Measurements from ENCODE around the gene PREB. TPM values are rescaled to one million over a fixed set of nuclear protein-coding genes. Genes with fewer than 3 reads are reported as not detected.

PREB gene
- total and polyA plus RNA-seq, 2 donors (not counting 3 experiments of a cell fraction or from before 2014, with no cell fraction given) = 47.2 to 73.3 TPM

GRCh38 chr2:27093430-27094352, 40.7 kb downstream of the PREB start:
- no peak for TF ChIP-seq POLR2A (IDR thresholded peaks at IDR 0.05; ENCODE audit: low read depth, low read length)
- no peak for TF ChIP-seq FOS (IDR thresholded peaks at IDR 0.05; ENCODE audit: borderline replicate concordance, insufficient read depth, low read length)
- TF ChIP-seq, protein P1, sequence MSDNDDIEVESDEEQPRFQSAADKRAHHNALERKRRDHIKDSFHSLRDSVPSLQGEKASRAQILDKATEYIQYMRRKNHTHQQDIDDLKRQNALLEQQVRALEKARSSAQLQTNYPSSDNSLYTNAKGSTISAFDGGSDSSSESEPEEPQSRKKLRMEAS (IDR thresholded peaks at IDR 0.05; ENCODE audit: insufficient read depth, insufficient read length) = no peak
- TF ChIP-seq JUN (IDR thresholded peaks at IDR 0.05; ENCODE audit: borderline replicate concordance, insufficient read depth, insufficient read length, low read depth) = no peak
- TF ChIP-seq, protein P2, sequence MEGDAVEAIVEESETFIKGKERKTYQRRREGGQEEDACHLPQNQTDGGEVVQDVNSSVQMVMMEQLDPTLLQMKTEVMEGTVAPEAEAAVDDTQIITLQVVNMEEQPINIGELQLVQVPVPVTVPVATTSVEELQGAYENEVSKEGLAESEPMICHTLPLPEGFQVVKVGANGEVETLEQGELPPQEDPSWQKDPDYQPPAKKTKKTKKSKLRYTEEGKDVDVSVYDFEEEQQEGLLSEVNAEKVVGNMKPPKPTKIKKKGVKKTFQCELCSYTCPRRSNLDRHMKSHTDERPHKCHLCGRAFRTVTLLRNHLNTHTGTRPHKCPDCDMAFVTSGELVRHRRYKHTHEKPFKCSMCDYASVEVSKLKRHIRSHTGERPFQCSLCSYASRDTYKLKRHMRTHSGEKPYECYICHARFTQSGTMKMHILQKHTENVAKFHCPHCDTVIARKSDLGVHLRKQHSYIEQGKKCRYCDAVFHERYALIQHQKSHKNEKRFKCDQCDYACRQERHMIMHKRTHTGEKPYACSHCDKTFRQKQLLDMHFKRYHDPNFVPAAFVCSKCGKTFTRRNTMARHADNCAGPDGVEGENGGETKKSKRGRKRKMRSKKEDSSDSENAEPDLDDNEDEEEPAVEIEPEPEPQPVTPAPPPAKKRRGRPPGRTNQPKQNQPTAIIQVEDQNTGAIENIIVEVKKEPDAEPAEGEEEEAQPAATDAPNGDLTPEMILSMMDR (IDR thresholded peaks at IDR 0.05; ENCODE audit: extremely low read depth in 1 of 2, insufficient read depth in 1 of 2, low read depth in 1 of 2, low read length in 2 of 2) = no peak
- no peak for TF ChIP-seq MYC (IDR thresholded peaks at IDR 0.05; ENCODE audit: low read depth, low read length)
- TF ChIP-seq GATA2 (IDR thresholded peaks at IDR 0.05; ENCODE audit: insufficient read depth, insufficient read length, low read depth, low read length) = no peak
- no peak for TF ChIP-seq EZH2 (IDR thresholded peaks at IDR 0.05; ENCODE audit: borderline replicate concordance, low read depth, low read length, severe bottlenecking)
- no peak for FAIRE-seq
- BruUV-seq (replicated peaks) = no TSS peak
- no peaks in the 10 kb centered on the region for H3K27me3 ChIP-seq (ENCODE audit: control insufficient read depth in 2 of 2, insufficient read depth in 2 of 2, low read length in 2 of 2)
- no peak overlapping the region for H2AFZ ChIP-seq (ENCODE audit: low read depth, low read length)
- ChIA-PET POLR2A (interaction anchor here (0.6 kb wide), 1 partner anchor 155 kb away, joined by 3 read pairs; no protein-coding TSS in a partner anchor), CTCF (interaction anchor here (1.0 to 1.7 kb wide), 3 partner anchors 98 to 248 kb away, joined by 3 to 5 read pairs (median 4); no protein-coding TSS in a partner anchor)
- no peak for DNase-seq (ENCODE audit: low read depth, low spot score)
- H3K79me2 ChIP-seq (ENCODE audit: control insufficient read depth, insufficient read depth, low read length) = no peaks in the 10 kb centered on the region
- no peaks in the 10 kb centered on the region for H3K9me3 ChIP-seq (replicated peaks; ENCODE audit: control insufficient read depth, insufficient read depth, low read length)
- no peaks in the 10 kb centered on the region for H3K36me3 ChIP-seq (ENCODE audit: control insufficient read depth in 2 of 2, extremely low read depth in 1 of 2, insufficient read depth in 2 of 2, low read length in 2 of 2)
- H3K4me3 ChIP-seq (replicated peaks in 1 of 3; ENCODE audit: insufficient read depth in 1 of 3, low read depth in 1 of 3, low read length in 3 of 3) = no peak overlapping the region
- no peaks in the 10 kb centered on the region for H4K20me1 ChIP-seq (replicated peaks; ENCODE audit: control insufficient read depth, extremely low read depth, insufficient read depth, low read length)
- intact Hi-C loops (cut with micrococcal nuclease) (no loop called here), dilution Hi-C loops (cut with MboI; ENCODE audit: extremely low pct_ligation_motif_present, low sequenced_read_pairs) (no loop called here)
- H3K9me1 ChIP-seq (replicated peaks; ENCODE audit: control insufficient read depth, extremely low read depth, insufficient read depth, low read length) = no peaks in the 10 kb centered on the region
- no peak overlapping the region for H3K27ac ChIP-seq (ENCODE audit: insufficient read depth, low read depth, low read length)
- H3K9ac ChIP-seq (replicated peaks; ENCODE audit: extremely low read depth, insufficient read depth, low read length) = no peak overlapping the region
- no peaks in the 10 kb centered on the region for H3K4me1 ChIP-seq (ENCODE audit: control insufficient read depth, extremely low read depth, insufficient read depth, low read length)
- no peak overlapping the region for H3K4me2 ChIP-seq (ENCODE audit: insufficient read depth, low read length)
